C4-2B (cell line): Measurements from ENCODE around the gene PROSER3.

Experiments
- ZFX ChIP-seq: fragments of 450-650 bp; IDR thresholded peaks from 2 replicates; pipeline ENCODE4 v1.6.1; 2017
- TF ChIP-seq, protein P1 (sequence below): fragments of 450-650 bp; conservative IDR thresholded peaks from 2 replicates; pipeline ENCODE4 v1.5.1; 2017; ENCODE audit warnings: mild to moderate bottlenecking

DNA sequence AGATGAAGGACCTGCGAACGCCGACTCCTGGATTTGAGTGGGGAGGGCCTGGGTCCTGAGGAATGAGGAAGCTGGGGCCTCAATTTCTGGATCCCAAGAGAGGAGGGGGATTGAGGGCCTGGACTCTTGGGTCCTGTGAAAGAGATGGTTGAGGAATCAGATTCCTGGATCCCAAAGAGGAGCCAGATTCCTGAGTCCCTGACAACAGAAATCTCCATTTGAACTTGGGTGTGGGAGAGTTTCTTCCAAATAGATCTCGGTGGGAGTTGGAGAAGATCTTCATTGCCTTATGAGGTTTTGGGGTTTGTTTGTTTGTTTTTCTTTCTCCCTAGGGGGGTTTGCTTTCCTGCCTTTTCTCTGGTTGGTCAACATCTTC is 11.9 kb upstream of the PROSER3 start:
- TF ChIP-seq, protein P1, sequence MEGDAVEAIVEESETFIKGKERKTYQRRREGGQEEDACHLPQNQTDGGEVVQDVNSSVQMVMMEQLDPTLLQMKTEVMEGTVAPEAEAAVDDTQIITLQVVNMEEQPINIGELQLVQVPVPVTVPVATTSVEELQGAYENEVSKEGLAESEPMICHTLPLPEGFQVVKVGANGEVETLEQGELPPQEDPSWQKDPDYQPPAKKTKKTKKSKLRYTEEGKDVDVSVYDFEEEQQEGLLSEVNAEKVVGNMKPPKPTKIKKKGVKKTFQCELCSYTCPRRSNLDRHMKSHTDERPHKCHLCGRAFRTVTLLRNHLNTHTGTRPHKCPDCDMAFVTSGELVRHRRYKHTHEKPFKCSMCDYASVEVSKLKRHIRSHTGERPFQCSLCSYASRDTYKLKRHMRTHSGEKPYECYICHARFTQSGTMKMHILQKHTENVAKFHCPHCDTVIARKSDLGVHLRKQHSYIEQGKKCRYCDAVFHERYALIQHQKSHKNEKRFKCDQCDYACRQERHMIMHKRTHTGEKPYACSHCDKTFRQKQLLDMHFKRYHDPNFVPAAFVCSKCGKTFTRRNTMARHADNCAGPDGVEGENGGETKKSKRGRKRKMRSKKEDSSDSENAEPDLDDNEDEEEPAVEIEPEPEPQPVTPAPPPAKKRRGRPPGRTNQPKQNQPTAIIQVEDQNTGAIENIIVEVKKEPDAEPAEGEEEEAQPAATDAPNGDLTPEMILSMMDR: no peak
- no peak for TF ChIP-seq ZFX
